GM12875 (cell line): ENCODE results near the gene EDIL3.

Experiments
- H3K4me3 ChIP-seq: one replicate; pipeline ENCODE4 v1.5.1; 2011; ENCODE audit warnings: low read depth, low read length, control low read depth
- CTCF ChIP-seq: IDR thresholded peaks from 2 replicates; pipeline ENCODE4 v1.5.1; 2011; ENCODE audit warnings: low read depth, mild to moderate bottlenecking, control low read depth, inconsistent platforms, low read length, moderate library complexity, borderline replicate concordance; ENCODE audit not compliant: insufficient read depth

EDIL3 gene

DNA sequence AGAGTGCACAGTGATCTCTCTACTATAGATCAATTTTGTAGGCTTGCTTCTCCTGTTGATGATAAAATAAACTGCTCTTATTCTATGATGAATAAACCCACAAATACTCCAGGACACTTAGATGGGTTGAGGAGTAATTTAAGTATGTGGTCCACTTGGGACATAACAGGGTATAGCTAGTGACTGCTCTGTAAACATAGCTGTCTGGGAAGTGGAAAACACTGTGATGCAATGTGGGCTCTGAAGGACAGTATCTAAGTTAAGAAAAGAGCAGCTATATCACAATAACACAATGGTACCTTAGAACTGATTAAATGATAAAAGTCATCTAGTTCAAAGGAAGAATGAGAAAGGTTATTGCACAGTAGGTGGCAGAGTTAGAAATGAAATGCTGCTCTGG lies 369.7 kb downstream of the EDIL3 start:
- no peak overlapping the region for H3K4me3 ChIP-seq
- TF ChIP-seq CTCF = no peak

DNA sequence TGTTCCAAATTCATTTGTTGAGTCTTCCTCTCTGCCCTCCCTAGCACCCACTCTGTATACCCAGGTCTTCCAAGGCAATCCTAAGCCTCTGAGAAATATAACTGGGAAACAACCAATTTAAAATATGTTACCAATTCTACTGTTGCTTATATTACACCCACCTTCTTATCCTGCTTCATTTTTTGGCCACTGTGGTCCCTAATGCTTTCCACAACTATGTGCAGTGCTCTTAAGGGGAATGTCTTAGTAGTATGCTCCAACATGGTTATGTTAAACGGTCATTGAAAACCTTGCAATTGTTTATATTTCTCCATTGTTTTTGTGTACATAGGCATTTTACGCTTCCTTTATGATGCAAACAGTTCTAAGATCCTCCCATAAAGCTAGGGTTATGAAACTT lies 390.9 kb downstream of the EDIL3 start:
- TF ChIP-seq CTCF = no peak
- H3K4me3 ChIP-seq = no peak overlapping the region

DNA sequence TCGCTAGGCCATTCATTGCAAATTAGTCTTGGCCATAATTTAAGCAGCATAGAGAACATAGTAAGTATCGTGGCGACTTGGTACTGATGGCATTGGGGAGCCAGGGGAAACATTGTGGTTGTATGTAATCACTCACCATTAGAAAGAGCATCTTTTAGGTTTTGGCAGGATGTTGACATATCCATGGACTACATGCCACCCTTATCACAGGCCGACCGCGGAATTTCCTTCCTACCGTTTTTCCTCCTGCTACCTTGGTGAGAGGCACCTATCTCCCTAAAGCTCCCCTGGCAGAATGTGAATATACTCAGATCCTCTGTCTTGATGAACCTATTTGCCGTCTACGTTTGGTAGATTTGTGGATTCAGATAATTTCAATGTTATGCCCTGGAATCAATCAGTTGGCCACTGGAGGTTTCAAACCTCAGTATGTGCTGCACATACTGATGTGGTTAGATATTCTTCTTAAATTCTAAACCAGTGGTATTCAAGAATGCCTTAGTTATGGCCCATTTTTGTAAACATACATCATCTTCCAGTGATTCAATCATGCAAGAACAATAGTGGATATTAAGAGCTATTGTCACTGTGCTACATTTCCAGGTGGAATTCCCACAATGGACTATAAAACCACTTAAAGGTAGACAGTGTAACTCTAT lies 393.0 kb downstream of the EDIL3 start:
- no peak for TF ChIP-seq CTCF
- no peak overlapping the region for H3K4me3 ChIP-seq

DNA sequence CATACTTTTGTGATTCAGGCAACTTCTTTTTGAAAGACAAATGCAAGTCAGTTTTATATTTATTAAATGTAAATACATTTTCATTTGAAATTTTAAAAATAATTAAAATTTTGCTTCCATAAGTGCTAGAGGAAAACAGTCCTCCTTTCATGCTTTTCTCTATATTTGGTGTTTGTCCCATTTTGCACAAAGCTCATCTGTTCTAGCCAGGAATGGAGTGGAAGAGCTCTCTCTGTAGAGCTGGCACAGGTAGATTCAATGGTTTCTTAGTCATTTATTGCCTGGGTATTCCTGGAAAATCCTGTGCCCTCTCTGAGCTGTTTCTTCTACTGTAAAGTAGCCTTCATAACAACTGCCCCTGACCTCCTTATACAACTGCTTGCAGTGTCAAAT lies 396.4 kb downstream of the EDIL3 start:
- TF ChIP-seq CTCF = no peak
- H3K4me3 ChIP-seq = no peak overlapping the region

DNA sequence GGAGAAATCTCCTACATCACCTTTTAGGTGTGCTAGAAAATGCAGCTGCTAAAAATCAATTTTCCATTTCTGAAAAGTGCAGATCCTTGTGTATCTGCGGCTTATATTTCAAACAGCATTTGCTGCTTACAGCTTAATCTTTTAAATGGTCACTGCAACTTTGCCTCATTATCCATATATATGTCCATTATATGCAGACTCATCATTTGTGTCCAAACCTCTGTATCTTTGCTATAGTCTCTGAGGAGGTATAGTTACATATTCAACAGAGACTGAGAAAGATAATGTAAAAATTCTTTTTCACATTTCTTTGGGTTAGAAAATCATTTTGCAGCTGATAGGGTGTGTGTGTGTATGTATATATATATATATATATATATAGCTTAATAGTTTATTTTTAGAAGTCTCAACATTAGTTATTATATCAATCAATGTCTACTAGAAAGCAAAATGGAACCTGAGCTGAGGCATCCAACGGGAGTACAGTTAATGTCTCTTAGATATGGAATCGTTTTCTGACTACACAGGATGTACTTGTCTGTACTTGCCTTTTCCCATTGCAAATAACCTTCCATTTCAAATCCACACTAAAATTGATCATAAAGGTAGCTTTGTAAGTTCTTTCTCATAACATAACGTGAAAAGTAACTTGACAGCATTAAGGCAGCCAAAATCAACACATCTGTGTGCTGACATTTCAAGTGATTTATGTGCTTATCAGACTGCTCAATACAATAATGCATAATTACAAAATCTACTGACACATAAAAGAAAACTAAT lies 397.0 kb downstream of the EDIL3 start:
- H3K4me3 ChIP-seq = no peak overlapping the region
- TF ChIP-seq CTCF = no peak

GRCh38 chr5:83983852-83984251 lies 400.8 kb downstream of the EDIL3 start:
- H3K4me3 ChIP-seq = no peak overlapping the region
- no peak for TF ChIP-seq CTCF
